GM12878 (cell line): Measurements from ENCODE around the gene CHMP4A. TPM values are rescaled to one million over a fixed set of nuclear protein-coding genes. Genes with fewer than 3 reads are reported as not detected.

Experiments used
- ATAC-seq: fragments of 200-7000 bp; cut with Tn5 transposase; 3 replicates; pipeline ENCODE4 v1.9.1; 2020; ENCODE audit warnings: mild to moderate bottlenecking, moderate library complexity
- BruUV-seq: library from RNA; stranded (reverse); fragments of 400-500 nt; replicated peaks from 2 replicates; lab custom pipeline; 2021; lab: Mats Ljungman, UMichigan
- CTCF ChIA-PET: fragments of 300-600 bp; sonication (Branson Sonifier 250); formaldehyde crosslinking; extraction: SDS; loops from one replicate; lab custom pipeline; 2021; ENCODE audit warnings: inconsistent platforms; lab: Yijun Ruan, JAX
- POLR2A ChIA-PET: fragments of 350-600 bp; formaldehyde crosslinking; extraction: SDS; loops from one replicate; lab custom pipeline; 2021; ENCODE audit warnings: inconsistent platforms; lab: Charles Lee
- RAD21 ChIA-PET: fragments of 300-600 bp; sonication (Branson Sonifier 250); formaldehyde crosslinking; loops from one replicate; lab custom pipeline; 2023; ENCODE audit warnings: antibody characterized with exemption; ENCODE audit not compliant: unreplicated experiment; lab: Charles Lee
- SMC1A ChIA-PET: fragments of 300-600 bp; sonication (Branson Sonifier 250); formaldehyde crosslinking; loops from one replicate; lab custom pipeline; 2023; ENCODE audit not compliant: unreplicated experiment, uncharacterized antibody; lab: Charles Lee
- DNase-seq: peaks from one replicate; pipeline ENCODE4 v3.0.0-alpha.2; 2011; ENCODE audit warnings: low read depth, low spot score
- FAIRE-seq: peaks from 3 replicates; lab custom pipeline; 2011; peaks lifted over from hg19 to GRCh38; lab: Jason Lieb, UNC
- H2AFZ ChIP-seq: 2 replicates; pipeline ENCODE4 v1.6.0; 2011; ENCODE audit warnings: low read depth, low read length, control low read depth; ENCODE audit not compliant: control insufficient read depth
- H3K27ac ChIP-seq: 2 replicates; pipeline ENCODE4 v1.5.1; 2011; ENCODE audit warnings: control low read depth; ENCODE audit not compliant: control insufficient read depth, insufficient read depth
- H3K27me3 ChIP-seq, 2 experiments: replicated peaks in 1 of 2; 2 replicates each; pipeline versions ENCODE4 v1.6.0 to v1.6.1; 2011; ENCODE audit warnings: low read length in 1 of 2; ENCODE audit not compliant: control insufficient read depth in 2 of 2, insufficient read depth in 2 of 2
- H3K36me3 ChIP-seq, 2 experiments: 2 replicates each; pipeline ENCODE4 v1.5.1; 2011; ENCODE audit warnings: low read length in 1 of 2; ENCODE audit not compliant: control insufficient read depth in 2 of 2, insufficient read depth in 2 of 2
- H3K4me1 ChIP-seq: 2 replicates; pipeline ENCODE4 v1.6.1; 2011; ENCODE audit warnings: mild to moderate bottlenecking, low read length, moderate library complexity, mixed read lengths; ENCODE audit not compliant: control insufficient read depth, insufficient read depth
- H3K4me2 ChIP-seq: 2 replicates; pipeline ENCODE4 v1.6.0; 2011; ENCODE audit warnings: control low read depth; ENCODE audit not compliant: control insufficient read depth, insufficient read depth
- H3K4me3 ChIP-seq: fragments of 200-600 bp; sonication (generic); 2 replicates; pipeline ENCODE4 v1.5.1; 2016
- H3K79me2 ChIP-seq: 2 replicates; pipeline ENCODE4 v1.6.0; 2011; ENCODE audit warnings: low read length; ENCODE audit not compliant: control insufficient read depth, insufficient read depth
- H3K9ac ChIP-seq: 2 replicates; pipeline ENCODE4 v1.8.0; 2011; ENCODE audit warnings: low read length, control low read depth, mixed read lengths; ENCODE audit not compliant: control insufficient read depth, insufficient read depth
- H3K9me3 ChIP-seq: replicated peaks from 3 replicates; pipeline ENCODE4 v1.5.1; 2011; ENCODE audit warnings: mild to moderate bottlenecking, low read length; ENCODE audit not compliant: control insufficient read depth, insufficient read depth
- H4K20me1 ChIP-seq: 2 replicates; pipeline ENCODE4 v1.6.0; 2011; ENCODE audit not compliant: control insufficient read depth, insufficient read depth
- EZH2 ChIP-seq: IDR thresholded peaks from 2 replicates; pipeline ENCODE4 v1.6.1; 2012; ENCODE audit warnings: low read depth, mild to moderate bottlenecking, control low read depth, inconsistent platforms, low read length, borderline replicate concordance; ENCODE audit not compliant: control insufficient read depth
- POLR2A ChIP-seq: IDR thresholded peaks from 2 replicates; pipeline ENCODE4 v1.6.1; 2011; ENCODE audit warnings: low read depth, mild to moderate bottlenecking, low read length
- POLR2AphosphoS2 ChIP-seq: IDR thresholded peaks from 2 replicates; pipeline ENCODE4 v1.6.1; 2011; ENCODE audit warnings: low read depth, mild to moderate bottlenecking, low read length, improper control_type of control experiment, moderate library complexity
- WGBS: methylation state at CpG from one replicate; pipeline ENCODE4 v1.1.6; 2016; ENCODE audit warnings: low lambda C conversion rate; ENCODE audit not compliant: insufficient replicate concordance, insufficient coverage; ENCODE audit errors: missing lambda C conversion rate; 5-methylcytosine and 5-hydroxymethylcytosine counted together
- in situ Hi-C: fragments of 300-500 bp; cut with MboI; formaldehyde crosslinking; loops from 9 replicates; pipeline ENCODE4 v1.14.3; 2018; ENCODE audit warnings: mixed read lengths
- intact Hi-C: fragments of 100-400 bp; cut with micrococcal nuclease; formaldehyde crosslinking; loops from one replicate; pipeline ENCODE4 v1.14.2; 2022; ENCODE audit not compliant: unreplicated experiment
- polyA plus RNA-seq, 11 experiments: library from polyadenylated mRNA; depleted of rRNA in 4 of 11; unstranded in 6 of 11; stranded (reverse) in 5 of 11; fragments of >200 nt; fragmentation: Nextera tagmentation in 4 of 11; fragmentation: Illumina TruSeq in 1 of 11; extraction: Ambion mirVana in 4 of 11; extraction: Trizol in 1 of 11; gene quantifications; 1 replicate in 1 of 11; 2 replicates in 10 of 11; pipeline versions ENCODE4 v1.2.1 to v1.2.3, GENCODE V29; 2011 to 2016; ENCODE audit warnings: inconsistent platforms in 2 of 11, missing spikeins in 2 of 11, low read depth in 1 of 11
- total RNA-seq, 4 experiments: library from RNA; depleted of rRNA in 3 of 4; stranded (reverse); fragments of >200 nt in 3 of 4; fragmentation: Illumina TruSeq in 1 of 4; extraction: Trizol in 1 of 4; gene quantifications; 2 replicates each; pipeline versions ENCODE4 v1.2.1 to v1.2.3, GENCODE V29; 2013 to 2021

Gene CHMP4A
- total and polyA plus RNA-seq, 10 of the 15 experiments (the other 5 are each of a cell fraction or from before 2014, with no cell fraction given), result 35.5 to 151 (median 84.7) TPM

DNA sequence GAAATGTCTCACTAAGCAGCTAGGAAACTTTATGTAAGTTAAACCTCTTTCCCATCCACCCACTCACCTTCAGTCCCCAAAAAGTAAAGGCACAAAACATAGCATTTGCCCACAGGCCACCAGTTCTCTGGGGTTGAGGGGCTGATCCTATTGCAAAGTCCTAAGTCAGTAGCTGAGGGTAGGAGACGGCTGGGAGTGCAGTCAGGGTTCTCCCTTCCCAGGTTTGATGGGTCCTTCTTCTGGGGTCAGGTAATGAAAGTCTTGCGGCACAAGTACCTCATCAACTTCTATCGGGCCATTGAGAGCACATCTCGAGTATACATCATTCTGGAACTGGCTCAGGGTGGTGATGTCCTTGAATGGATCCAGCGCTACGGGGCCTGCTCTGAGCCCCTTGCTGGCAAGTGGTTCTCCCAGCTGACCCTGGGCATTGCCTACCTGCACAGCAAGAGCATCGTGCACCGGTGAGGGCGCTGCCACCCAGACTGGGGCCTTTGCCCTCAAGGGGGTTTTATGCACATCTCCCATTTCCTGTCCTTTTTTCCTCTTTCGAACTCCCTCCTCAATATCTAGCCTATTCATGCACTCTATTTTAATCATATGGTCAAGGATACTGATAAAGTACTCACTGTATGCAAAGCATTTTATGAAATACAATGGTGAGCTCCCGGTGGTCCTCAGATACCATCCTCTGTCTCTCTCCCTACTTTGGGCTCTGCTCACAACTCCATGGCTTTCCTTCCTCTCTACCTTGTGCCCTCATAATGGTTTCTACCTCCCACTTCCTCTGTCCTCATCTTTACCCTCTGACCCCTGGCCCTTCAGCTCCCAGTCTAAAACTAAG lies 6.8 kb downstream of the CHMP4A start:
- no peak overlapping the region for H2AFZ ChIP-seq
- peaks cover 4% of the 10 kb centered on the region for H3K79me2 ChIP-seq
- no peak for ATAC-seq
- H3K36me3 ChIP-seq, result peaks cover 3 to 32% of the 10 kb centered on the region in 2 experiments; a peak in 3 of 4 replicates
- ChIA-PET RAD21 (no interaction called here), CTCF (interaction anchor here (1.1 kb wide), 1 partner anchor 170 kb away, joined by 3 read pairs; no protein-coding TSS in a partner anchor), SMC1A (interaction anchor here (0.5 to 1.0 kb wide), 2 partner anchors 11 to 97 kb away, joined by 3 read pairs; no protein-coding TSS in a partner anchor), POLR2A (interaction anchor here (0.6 to 1.6 kb wide), 5 partner anchors 8 to 59 kb away, joined by 3 to 11 read pairs (median 4); partner anchors contain the start of genes RNF31 and TM9SF1)
- in situ Hi-C loops, result no loop called here
- H3K27me3 ChIP-seq, result no peaks in the 10 kb centered on the region
- intact Hi-C loops, result no loop called here
- H3K9ac ChIP-seq, result no peak overlapping the region
- 97% methylated on average over 11 of the region's 11 CpGs for WGBS
- no peak for DNase-seq
- no peak overlapping the region for H3K4me3 ChIP-seq
- BruUV-seq, result TSS peak; percentile 37
- no peak for FAIRE-seq
- H4K20me1 ChIP-seq, result 0 out of 2 replicates have a peak, but pooled peaks cover 3% of the 10 kb centered on the region
- peaks cover under 1% of the 10 kb centered on the region for H3K4me1 ChIP-seq
- no peak overlapping the region for H3K4me2 ChIP-seq
- H3K27ac ChIP-seq, result no peak overlapping the region
- TF ChIP-seq POLR2A (0 out of 2 replicates have a peak, but pooled peaks have one; percentile 3), POLR2AphosphoS2 (0 out of 2 replicates have a peak, but pooled peaks have one; percentile 23), EZH2 (no peak)
- H3K9me3 ChIP-seq, result peaks cover 5% of the 10 kb centered on the region
